HG02840 (cell line): Measurements from ENCODE around the gene KCTD10.
"Not testable (repeated sequence)": the region's sequence is repeated elsewhere in the genome, so short reads cannot be mapped to it uniquely, and the experiment has no call there.

Experiments used
- ATAC-seq: cut with Tn5 transposase; IDR thresholded peaks from one replicate; pipeline ENCODE4 v1.9.1; 2021; ENCODE audit warnings: mild to moderate bottlenecking, moderate library complexity, moderate number of reproducible peaks; ENCODE audit not compliant: unreplicated experiment, low FRiP score

The KCTD10 gene

DNA sequence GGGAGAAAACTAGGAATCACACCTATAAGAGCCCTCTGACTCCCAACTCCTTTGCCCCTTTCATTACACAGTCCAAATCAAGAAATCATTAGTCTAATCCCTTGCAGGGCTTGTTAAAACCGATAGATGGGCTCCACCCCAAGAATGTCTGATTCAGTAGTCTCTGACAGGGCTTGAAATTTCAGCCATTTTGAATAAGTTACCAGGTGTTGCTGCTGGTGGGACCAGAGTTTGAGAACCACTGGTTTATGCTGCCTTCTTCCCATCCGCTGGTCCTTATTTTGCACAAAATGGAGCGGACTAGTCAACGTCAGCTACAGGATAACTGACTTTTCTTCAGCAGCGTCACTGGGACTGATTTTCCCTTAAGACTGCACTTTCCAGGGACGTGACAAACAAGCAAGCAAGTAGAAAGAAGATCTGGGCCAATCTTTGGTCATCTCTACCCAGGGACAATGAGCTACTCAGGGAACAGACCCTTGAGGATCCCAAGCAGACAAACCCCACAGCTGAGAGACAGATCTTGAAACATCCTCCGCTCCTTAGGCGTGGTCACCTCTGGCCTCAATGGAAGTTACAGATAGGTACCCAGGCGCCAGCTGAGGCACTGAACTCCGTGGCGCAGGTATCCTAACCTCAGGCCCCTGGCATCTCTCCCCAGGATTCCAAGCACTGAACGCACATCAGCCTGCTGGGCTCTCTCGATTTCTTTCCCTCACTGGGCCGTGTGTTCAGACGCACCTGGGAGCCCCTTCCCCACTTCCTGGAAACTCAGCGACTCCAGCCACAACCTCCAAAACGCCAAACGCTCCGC is 900 bp downstream of the KCTD10 start:
- no peak for ATAC-seq

DNA sequence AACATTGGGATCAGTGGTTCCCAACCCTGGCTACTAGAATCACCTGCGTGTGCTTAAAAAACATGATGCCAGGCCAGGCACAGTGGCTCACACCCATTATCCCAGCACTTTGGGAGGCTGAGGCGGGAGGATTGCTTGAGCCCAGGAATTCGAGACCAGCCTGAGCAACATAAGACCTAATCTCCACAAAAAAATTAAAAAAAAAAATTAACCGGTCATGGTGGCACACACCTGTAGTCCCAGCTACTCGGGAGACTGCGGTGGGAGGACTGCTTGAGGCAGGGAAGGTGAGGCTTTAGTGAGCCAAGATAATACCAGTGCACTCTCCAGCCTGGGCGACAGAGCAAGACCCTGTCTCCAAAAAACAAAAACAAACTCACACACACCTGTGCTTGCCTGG is 2.0 kb downstream of the KCTD10 start:
- ATAC-seq: no peak

DNA sequence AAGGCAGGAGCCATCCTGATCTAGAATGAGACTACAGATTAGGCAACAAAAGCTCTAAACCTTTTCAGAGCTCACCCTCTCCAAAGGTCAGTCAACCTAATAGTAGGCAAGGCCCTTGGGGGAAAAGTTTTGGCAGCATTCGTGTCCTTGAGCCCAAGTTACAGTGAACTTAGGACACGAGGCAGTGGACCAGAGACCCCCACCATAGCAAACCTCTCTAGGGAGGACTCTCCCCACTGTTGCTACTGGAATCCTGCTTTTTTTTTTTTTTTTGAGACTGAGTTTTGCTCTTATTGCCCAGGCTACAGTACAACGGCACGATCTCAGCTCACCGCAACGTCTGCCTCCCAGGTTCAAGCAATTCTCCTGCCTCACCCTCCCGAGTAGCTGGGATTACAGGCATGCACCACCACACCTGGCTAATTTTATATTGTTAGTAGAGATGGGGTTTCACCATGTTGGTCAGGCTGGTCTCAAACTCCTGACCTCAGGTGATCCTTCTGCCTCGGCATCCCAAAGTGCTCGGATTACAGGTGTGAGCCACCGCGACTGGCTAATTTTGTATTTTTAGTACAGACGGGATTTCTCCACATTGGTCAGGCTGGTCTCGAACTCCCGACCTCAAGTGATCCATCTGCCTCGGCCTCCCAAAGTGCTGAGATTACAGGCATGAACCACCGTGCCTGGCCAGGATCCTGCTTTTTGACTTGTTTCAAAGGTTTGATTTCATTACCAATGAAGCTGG is 3.4 kb downstream of the KCTD10 start:
- not testable (repeated sequence) for ATAC-seq

- ATAC-seq: no peak
Measured at GRCh38 chr12:109473006-109473405, 4.1 kb downstream of the KCTD10 start.

GRCh38 chr12:109469517-109469916 is 7.6 kb downstream of the KCTD10 start:
- no peak for ATAC-seq

- ATAC-seq: no peak
Measured at GRCh38 chr12:109467978-109468676, 9.0 kb downstream of the KCTD10 start.

DNA sequence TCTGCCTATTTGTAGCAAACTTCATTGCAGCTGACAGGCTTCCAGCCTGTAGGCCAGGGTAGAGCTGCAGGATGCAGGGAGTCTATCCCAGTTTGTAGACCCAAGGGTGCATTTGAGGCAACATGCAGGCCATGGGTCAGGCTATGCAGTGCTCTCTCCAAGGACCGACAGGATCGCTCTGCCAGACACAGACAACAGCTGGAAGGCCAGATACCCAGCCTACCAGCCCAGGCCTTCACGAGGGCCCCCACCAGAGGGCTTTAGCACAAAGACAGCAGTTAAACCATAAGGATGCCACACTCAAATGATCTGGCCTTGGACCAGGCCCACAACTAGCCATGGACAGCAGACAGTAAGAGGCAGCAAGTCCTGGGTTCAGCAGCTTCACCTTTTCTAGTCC is 10.3 kb downstream of the KCTD10 start:
- ATAC-seq: no peak

GRCh38 chr12:109466305-109466704 is 10.8 kb downstream of the KCTD10 start:
- no peak for ATAC-seq

DNA sequence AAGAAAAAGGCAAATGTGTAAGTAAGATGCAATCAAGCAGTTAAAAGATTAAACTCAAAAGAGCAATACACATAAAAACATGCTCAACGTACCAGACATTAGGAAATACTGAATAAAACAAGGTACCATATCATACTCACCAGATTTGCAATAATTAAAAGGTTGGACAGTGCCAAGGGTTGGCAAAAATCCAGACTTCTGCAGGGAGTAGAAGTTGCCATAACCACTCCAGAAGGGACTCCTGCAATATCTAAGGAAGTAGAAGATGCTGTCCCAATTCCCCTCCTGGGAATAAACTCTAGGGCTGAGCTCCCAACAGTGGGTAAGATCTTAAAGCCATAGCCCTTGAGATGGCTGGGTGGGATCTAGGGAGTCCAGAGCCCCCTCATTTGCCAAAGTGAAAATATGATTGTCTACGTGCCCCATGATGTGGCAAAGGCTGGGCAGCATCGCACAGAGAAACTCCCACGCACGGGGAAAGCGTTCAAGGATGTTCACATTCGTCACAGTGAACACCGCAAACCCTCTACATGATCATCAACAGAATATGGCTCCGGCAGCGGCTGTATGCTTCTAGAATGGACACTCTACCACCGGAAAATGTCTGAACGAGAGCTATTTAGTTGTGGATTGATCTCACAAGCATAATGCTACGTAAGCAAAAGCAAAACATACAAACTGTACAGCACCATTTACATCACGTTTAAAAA is 12.3 kb downstream of the KCTD10 start:
- no peak for ATAC-seq

GRCh38 chr12:109463756-109464155 is 13.3 kb downstream of the KCTD10 start:
- no peak for ATAC-seq

DNA sequence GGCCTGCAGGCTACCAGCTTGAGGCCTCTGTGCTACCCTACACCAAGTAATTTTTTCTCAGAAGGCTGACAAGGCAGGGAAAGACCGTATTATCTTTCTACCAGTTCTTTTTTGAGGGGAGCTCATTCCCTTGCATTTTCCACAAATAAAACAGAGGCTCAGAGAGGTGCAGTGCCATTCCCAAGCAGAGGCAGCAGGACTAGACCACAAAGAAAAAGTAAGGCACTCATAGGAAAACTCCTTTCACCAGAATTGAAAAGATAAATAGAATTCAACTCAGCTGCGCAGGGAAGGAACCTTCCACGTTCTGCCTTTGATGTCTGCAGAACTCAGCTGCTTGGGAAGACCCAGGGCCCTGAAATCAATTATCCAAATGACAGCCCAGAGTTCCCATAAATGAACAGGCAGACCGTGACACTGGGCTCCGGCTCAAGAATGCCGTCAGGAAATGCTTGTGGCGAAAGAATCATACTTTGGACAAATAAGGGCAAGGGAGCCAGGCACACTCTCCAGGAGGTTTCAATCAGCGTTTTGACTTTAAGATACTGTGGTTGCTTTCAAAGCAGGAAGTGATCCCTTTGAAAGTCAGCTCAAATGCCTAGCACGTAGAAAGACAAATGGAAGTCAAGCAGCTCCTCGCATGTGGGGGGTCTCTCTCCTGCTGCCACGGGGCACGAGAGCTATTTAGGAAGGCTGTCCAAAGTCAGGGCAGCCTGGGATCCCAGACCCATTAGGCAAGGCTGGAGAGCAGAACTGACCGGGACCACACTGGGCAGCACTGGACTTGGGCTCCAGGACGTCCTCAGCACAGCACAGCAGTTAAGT is 14.0 kb downstream of the KCTD10 start:
- no peak for ATAC-seq

- ATAC-seq: no peak
Measured at GRCh38 chr12:109461846-109462756, 15.0 kb downstream of the KCTD10 start.

GRCh38 chr12:109461049-109461845 is 15.9 kb downstream of the KCTD10 start:
- no peak for ATAC-seq

GRCh38 chr12:109460538-109460937 is 16.6 kb downstream of the KCTD10 start:
- ATAC-seq: no peak

- no peak for ATAC-seq
Measured at GRCh38 chr12:109459247-109459646, 17.9 kb downstream of the KCTD10 start.

- ATAC-seq: no peak
Measured at GRCh38 chr12:109458771-109459208, 18.3 kb downstream of the KCTD10 start.

DNA sequence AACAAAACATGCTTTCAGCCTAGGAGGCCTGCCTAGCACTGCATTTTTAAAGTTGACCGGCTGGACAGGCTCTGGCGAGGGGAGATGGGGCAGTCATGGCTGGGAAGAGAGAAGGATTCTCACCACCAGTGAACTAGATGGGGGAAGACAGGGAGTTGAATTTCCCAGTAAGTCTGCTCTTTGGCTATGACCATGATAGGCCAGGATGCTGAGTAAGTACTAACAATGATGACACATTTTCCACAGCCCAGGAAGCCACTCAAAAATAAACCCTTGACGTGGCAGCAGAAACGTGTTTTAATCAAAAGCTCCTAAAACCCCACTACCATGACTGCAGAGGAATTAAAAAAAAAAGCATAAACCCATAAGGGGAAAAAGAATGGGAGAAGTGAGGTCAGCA is 19.0 kb downstream of the KCTD10 start:
- no peak for ATAC-seq

DNA sequence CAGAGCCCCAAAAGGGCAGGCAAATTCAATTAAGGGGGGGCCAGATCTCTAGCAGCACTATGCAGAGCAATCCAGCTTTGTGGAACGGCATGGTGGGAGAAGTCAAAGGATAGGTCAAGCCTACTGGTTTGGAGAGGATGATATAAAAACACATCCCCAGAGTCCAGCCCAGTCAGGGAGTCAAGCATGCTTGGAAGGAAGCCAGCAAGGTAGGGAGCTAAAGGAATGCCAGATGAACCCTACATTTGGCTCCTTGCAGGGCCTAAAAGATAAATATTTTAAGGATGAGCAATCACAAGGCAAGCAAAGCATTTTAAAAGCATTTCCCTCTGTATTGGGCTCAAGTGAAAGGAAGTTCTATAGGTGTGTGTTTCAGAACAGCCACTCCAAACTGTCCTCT is 21.4 kb downstream of the KCTD10 start:
- ATAC-seq: no peak
